HepG2 (cell line): ENCODE data around the gene EFNA3. TPM values are rescaled to one million over a fixed set of nuclear protein-coding genes. Genes with fewer than 3 reads are reported as not detected.

Experiments
- BHLHE40 ChIP-seq: IDR thresholded peaks from 2 replicates; pipeline ENCODE4 v1.6.1; 2011; ENCODE audit warnings: low read length, improper control_type of control experiment
- HOXA3 ChIP-seq: sonication (generic); formaldehyde crosslinking; IDR thresholded peaks from 2 replicates; pipeline ENCODE4 v1.5.0; 2020; ENCODE audit warnings: missing genetic modification reagents
- MED1 ChIP-seq: sonication (generic); formaldehyde crosslinking; IDR thresholded peaks from 2 replicates; pipeline ENCODE4 v1.4.0; 2020; ENCODE audit warnings: missing genetic modification reagents
- MEIS2 ChIP-seq: sonication (generic); formaldehyde crosslinking; IDR thresholded peaks from 2 replicates; pipeline ENCODE4 v1.9.0; 2021; ENCODE audit warnings: mild to moderate bottlenecking, missing genetic modification reagents
- PHF5A ChIP-seq: IDR thresholded peaks from one replicate; pipeline ENCODE4 v1.6.1; 2018; ENCODE audit warnings: low read depth, missing genetic modification reagents; ENCODE audit not compliant: unreplicated experiment
- TBX2 ChIP-seq: sonication (generic); formaldehyde crosslinking; IDR thresholded peaks from 2 replicates; pipeline ENCODE4 v1.5.0; 2020; ENCODE audit warnings: missing genetic modification reagents, mild to moderate bottlenecking, borderline replicate concordance
- ZNF253 ChIP-seq: sonication (generic); formaldehyde crosslinking; IDR thresholded peaks from 2 replicates; pipeline ENCODE4 v1.8.0; 2022; ENCODE audit warnings: mild to moderate bottlenecking, missing genetic modification reagents, borderline replicate concordance
- ZNF256 ChIP-seq: sonication (generic); formaldehyde crosslinking; conservative IDR thresholded peaks from 2 replicates; pipeline ENCODE4 v1.4.0; 2020; ENCODE audit warnings: missing genetic modification reagents
- ZNF282 ChIP-seq: fragments of 450-650 bp; IDR thresholded peaks from 2 replicates; pipeline ENCODE4 v1.6.1; 2018; ENCODE audit not compliant: partially characterized antibody
- ZNF343 ChIP-seq: sonication (generic); formaldehyde crosslinking; IDR thresholded peaks from 2 replicates; pipeline ENCODE4 v1.4.0; 2020; ENCODE audit warnings: mild to moderate bottlenecking, missing genetic modification reagents
- ZNF367 ChIP-seq: sonication (generic); formaldehyde crosslinking; IDR thresholded peaks from 2 replicates; pipeline ENCODE4 v1.4.0; 2020; ENCODE audit warnings: missing genetic modification reagents, borderline replicate concordance
- polyA plus RNA-seq, 8 experiments: library from polyadenylated mRNA; depleted of rRNA in 3 of 8; stranded (reverse) in 7 of 8; unstranded in 1 of 8; fragments of >200 nt; fragmentation: Illumina TruSeq in 4 of 8; extraction: Trizol in 4 of 8; gene quantifications; 2 replicates each; pipeline versions ENCODE4 v1.2.1 to v1.2.3, GENCODE V29; 2011 to 2016; ENCODE audit warnings: low read depth in 4 of 8, missing spikeins in 1 of 8, mixed read lengths in 1 of 8; ENCODE audit not compliant: insufficient read depth in 1 of 8
- total RNA-seq, 5 experiments: library from RNA; depleted of rRNA; stranded (reverse); fragments of >200 nt; fragmentation: Illumina TruSeq; extraction: Trizol; gene quantifications; 2 replicates each; pipeline ENCODE4 v1.2.3, GENCODE V29; 2016; ENCODE audit warnings: low read depth in 1 of 5
- TF ChIP-seq, protein P1 (sequence below): sonication (generic); formaldehyde crosslinking; IDR thresholded peaks from 2 replicates; pipeline ENCODE4 v1.4.0; 2020; ENCODE audit warnings: mild to moderate bottlenecking, missing genetic modification reagents
- TF ChIP-seq, protein P2 (sequence below): sonication (generic); formaldehyde crosslinking; IDR thresholded peaks from 2 replicates; pipeline ENCODE4 v1.5.0; 2020; ENCODE audit warnings: missing genetic modification reagents
- TF ChIP-seq, protein P3 (sequence below): sonication (generic); formaldehyde crosslinking; conservative IDR thresholded peaks from 2 replicates; pipeline ENCODE4 v1.8.0; 2022; ENCODE audit warnings: low read depth, missing genetic modification reagents
- TF ChIP-seq, protein P4 (sequence below): sonication (generic); formaldehyde crosslinking; IDR thresholded peaks from 2 replicates; pipeline ENCODE4 v1.5.0; 2020; ENCODE audit warnings: mild to moderate bottlenecking, missing genetic modification reagents, borderline replicate concordance
- TF ChIP-seq, protein P5 (sequence below): sonication (generic); formaldehyde crosslinking; IDR thresholded peaks from 2 replicates; pipeline ENCODE4 v1.4.0; 2020; ENCODE audit warnings: missing genetic modification reagents
- TF ChIP-seq, protein P6 (sequence below): sonication (generic); formaldehyde crosslinking; IDR thresholded peaks from 2 replicates; pipeline ENCODE4 v1.5.1; 2020; ENCODE audit warnings: mild to moderate bottlenecking, missing genetic modification reagents, moderate library complexity

EFNA3 gene
- total and polyA plus RNA-seq, 2 of the 13 experiments (the other 11 are each of a cell fraction or from before 2014, with no cell fraction given), result 1.0 to 5.7 TPM

DNA sequence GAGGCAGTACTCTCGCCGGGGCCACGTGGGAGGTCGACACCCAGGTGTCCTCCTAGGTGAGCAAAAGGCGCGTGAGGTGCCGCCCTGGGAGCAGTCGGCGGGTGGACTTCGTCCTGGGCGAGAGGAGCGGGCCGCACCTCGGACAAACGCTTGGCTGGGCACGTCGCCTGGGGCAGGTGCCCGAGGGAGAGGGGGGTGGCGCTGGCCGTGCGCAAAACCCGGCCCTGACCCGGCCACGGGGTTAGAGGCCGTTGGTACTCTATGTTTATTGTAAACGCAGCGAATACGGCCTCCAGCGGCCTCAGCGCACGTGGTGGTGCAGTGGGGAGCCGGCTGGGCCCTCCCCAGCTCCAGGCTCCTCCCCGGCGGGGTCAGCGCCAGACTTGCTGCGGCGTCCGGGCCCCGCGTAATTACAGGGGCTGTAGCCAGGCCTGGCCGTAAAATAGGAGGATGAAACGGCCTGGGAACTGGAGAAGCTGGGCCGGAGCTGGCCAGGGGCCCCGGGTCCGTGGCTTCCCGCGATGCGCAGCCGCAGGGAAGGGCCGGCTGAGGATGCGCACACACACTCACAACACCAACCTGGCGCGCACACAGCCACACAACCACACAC is 47.4 kb downstream of the EFNA3 start (continued):
- TF ChIP-seq, protein P1, sequence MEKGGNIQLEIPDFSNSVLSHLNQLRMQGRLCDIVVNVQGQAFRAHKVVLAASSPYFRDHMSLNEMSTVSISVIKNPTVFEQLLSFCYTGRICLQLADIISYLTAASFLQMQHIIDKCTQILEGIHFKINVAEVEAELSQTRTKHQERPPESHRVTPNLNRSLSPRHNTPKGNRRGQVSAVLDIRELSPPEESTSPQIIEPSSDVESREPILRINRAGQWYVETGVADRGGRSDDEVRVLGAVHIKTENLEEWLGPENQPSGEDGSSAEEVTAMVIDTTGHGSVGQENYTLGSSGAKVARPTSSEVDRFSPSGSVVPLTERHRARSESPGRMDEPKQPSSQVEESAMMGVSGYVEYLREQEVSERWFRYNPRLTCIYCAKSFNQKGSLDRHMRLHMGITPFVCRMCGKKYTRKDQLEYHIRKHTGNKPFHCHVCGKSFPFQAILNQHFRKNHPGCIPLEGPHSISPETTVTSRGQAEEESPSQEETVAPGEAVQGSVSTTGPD (CRISPR knock-in tag), result no peak; the same call in 1 of the 2 replicates
- TF ChIP-seq PHF5A (CRISPR knock-in tag) (peak; percentile 69), TBX2 (CRISPR knock-in tag) (peak; percentile 99), MEIS2 (CRISPR knock-in tag) (no peak; the same call in 1 of the 2 replicates), ZNF253 (CRISPR knock-in tag) (peak; percentile 98), BHLHE40 (peak; percentile 82), ZNF367 (CRISPR knock-in tag) (no peak), ZNF282 (no peak), ZNF343 (CRISPR knock-in tag) (peak; percentile 89), HOXA3 (CRISPR knock-in tag) (peak; percentile 95; the same call in 1 of the 2 replicates), MED1 (CRISPR knock-in tag) (peak; percentile 100), ZNF256 (CRISPR knock-in tag) (no peak)
- TF ChIP-seq, protein P2, sequence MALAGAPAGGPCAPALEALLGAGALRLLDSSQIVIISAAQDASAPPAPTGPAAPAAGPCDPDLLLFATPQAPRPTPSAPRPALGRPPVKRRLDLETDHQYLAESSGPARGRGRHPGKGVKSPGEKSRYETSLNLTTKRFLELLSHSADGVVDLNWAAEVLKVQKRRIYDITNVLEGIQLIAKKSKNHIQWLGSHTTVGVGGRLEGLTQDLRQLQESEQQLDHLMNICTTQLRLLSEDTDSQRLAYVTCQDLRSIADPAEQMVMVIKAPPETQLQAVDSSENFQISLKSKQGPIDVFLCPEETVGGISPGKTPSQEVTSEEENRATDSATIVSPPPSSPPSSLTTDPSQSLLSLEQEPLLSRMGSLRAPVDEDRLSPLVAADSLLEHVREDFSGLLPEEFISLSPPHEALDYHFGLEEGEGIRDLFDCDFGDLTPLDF, result peak; percentile 44
- TF ChIP-seq, protein P3, sequence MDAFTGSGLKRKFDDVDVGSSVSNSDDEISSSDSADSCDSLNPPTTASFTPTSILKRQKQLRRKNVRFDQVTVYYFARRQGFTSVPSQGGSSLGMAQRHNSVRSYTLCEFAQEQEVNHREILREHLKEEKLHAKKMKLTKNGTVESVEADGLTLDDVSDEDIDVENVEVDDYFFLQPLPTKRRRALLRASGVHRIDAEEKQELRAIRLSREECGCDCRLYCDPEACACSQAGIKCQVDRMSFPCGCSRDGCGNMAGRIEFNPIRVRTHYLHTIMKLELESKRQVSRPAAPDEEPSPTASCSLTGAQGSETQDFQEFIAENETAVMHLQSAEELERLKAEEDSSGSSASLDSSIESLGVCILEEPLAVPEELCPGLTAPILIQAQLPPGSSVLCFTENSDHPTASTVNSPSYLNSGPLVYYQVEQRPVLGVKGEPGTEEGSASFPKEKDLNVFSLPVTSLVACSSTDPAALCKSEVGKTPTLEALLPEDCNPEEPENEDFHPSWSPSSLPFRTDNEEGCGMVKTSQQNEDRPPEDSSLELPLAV (CRISPR knock-in tag), result no peak
- TF ChIP-seq, protein P4, sequence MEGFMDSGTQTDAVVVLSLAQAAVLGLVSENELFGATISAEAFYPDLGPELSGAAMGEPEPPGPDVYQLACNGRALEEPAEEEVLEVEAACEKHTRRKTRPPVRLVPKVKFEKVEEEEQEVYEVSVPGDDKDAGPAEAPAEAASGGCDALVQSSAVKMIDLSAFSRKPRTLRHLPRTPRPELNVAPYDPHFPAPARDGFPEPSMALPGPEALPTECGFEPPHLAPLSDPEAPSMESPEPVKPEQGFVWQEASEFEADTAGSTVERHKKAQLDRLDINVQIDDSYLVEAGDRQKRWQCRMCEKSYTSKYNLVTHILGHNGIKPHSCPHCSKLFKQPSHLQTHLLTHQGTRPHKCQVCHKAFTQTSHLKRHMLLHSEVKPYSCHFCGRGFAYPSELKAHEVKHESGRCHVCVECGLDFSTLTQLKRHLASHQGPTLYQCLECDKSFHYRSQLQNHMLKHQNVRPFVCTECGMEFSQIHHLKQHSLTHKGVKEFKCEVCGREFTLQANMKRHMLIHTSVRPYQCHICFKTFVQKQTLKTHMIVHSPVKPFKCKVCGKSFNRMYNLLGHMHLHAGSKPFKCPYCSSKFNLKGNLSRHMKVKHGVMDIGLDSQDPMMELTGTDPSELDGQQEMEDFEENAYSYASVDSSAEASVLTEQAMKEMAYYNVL (CRISPR knock-in tag), result peak; percentile 86; the same call in 1 of the 2 replicates
- TF ChIP-seq, protein P5, sequence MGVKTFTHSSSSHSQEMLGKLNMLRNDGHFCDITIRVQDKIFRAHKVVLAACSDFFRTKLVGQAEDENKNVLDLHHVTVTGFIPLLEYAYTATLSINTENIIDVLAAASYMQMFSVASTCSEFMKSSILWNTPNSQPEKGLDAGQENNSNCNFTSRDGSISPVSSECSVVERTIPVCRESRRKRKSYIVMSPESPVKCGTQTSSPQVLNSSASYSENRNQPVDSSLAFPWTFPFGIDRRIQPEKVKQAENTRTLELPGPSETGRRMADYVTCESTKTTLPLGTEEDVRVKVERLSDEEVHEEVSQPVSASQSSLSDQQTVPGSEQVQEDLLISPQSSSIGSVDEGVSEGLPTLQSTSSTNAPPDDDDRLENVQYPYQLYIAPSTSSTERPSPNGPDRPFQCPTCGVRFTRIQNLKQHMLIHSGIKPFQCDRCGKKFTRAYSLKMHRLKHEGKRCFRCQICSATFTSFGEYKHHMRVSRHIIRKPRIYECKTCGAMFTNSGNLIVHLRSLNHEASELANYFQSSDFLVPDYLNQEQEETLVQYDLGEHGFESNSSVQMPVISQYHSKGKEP, result no peak; the same call in 1 of the 2 replicates
- TF ChIP-seq, protein P6, sequence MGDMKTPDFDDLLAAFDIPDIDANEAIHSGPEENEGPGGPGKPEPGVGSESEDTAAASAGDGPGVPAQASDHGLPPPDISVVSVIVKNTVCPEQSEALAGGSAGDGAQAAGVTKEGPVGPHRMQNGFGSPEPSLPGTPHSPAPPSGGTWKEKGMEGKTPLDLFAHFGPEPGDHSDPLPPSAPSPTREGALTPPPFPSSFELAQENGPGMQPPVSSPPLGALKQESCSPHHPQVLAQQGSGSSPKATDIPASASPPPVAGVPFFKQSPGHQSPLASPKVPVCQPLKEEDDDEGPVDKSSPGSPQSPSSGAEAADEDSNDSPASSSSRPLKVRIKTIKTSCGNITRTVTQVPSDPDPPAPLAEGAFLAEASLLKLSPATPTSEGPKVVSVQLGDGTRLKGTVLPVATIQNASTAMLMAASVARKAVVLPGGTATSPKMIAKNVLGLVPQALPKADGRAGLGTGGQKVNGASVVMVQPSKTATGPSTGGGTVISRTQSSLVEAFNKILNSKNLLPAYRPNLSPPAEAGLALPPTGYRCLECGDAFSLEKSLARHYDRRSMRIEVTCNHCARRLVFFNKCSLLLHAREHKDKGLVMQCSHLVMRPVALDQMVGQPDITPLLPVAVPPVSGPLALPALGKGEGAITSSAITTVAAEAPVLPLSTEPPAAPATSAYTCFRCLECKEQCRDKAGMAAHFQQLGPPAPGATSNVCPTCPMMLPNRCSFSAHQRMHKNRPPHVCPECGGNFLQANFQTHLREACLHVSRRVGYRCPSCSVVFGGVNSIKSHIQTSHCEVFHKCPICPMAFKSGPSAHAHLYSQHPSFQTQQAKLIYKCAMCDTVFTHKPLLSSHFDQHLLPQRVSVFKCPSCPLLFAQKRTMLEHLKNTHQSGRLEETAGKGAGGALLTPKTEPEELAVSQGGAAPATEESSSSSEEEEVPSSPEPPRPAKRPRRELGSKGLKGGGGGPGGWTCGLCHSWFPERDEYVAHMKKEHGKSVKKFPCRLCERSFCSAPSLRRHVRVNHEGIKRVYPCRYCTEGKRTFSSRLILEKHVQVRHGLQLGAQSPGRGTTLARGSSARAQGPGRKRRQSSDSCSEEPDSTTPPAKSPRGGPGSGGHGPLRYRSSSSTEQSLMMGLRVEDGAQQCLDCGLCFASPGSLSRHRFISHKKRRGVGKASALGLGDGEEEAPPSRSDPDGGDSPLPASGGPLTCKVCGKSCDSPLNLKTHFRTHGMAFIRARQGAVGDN, result peak; percentile 98
